ENCODE data around the gene INPP4A.

The INPP4A gene

DNA sequence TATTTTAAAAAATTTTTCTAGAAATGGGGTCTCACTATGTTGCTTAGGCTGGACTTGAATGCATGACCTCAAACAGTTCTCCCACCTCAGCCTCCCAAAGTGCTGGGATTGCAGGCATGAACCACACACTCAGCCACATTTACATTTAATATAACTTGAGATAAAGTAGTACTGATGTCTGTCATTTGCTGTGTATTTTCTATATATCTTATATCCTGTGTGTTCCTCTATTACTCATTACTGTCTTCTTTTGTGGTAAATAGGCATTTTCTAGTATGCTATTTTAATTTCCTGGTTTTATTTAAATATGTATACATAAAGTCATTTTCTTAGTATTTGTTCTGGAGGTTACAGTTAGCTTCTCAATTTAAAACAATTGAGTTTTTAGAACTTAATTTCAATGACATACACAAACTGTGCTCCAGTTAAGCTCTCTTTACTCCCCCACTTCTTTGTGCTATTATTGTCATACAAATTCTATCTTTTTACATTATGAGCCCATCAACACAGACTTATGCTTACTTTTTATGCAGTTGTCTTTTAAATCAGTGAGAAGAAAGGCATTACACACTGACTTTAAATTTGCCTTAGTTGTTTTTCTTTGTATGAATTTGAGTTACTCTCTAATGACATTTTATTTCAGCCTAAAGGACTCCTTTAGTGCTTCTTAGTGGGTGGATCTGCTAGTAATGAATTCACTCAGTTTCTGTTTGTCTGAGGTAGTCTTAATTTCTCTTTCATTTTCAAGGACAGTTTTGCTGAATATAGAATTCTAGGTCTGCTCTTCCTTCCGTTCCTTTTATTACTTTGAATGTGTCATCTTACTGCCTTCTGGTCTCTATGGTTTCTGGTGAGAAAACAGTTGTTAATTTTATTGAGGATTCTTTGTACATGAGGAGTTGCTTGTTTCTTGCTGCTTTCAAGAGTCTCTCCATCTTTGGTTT lies 6.2 kb upstream of the INPP4A start:
- no peak for DNase-seq

DNA sequence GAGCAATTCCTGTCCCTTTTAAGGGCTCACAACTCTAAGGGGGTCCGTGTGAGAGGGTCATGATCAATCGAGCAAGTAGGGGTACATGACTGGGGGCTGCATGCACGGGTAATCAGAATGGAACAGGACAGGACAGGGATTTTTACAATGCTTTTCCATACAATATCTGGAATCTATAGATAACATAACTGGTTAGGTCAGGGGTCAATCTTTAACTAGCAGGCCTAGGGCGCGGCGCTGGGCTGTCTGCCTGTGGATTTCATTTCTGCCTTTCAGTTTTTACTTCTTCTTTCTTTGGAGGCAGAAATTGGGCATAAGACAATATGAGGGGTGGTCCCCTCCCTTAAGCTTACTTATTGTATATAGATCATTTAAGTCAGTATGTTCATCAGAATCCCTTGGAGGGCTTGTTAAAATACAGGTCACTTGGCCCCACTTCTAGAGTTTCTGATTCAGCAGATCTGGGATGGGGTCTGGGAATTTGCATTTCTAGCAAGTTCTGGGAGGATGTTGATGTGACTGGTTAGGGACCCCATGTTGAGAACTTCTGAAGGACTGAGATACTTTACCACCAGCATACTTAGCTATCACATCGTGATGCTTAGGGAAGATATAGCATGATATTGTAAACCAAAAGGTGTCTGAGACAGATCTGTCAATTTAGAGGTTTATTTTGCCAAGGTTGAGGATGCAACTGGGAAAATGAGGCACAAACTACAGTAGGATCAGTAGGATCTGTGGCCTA lies 2.8 kb upstream of the INPP4A start:
- no peak for DNase-seq

DNA sequence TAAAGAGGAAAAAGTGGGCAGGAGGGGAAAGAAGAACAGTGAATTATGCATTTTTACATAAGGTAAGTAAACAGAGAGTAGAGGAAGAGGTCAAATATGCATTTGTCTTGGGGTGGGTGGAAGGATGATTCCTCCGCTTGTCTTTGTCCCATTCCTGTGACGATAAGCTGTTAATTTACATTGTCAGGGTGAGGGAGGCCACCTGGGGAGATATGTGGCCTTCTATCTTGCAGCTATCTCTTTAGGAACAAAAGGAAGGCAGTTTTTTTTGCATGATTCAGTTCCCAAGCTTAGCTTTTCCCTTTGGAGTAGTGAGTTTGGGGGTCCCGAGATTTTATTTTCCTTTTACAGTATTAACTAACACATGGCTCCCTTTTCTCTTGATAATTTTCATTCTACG lies 2.2 kb upstream of the INPP4A start:
- no peak for DNase-seq

DNA sequence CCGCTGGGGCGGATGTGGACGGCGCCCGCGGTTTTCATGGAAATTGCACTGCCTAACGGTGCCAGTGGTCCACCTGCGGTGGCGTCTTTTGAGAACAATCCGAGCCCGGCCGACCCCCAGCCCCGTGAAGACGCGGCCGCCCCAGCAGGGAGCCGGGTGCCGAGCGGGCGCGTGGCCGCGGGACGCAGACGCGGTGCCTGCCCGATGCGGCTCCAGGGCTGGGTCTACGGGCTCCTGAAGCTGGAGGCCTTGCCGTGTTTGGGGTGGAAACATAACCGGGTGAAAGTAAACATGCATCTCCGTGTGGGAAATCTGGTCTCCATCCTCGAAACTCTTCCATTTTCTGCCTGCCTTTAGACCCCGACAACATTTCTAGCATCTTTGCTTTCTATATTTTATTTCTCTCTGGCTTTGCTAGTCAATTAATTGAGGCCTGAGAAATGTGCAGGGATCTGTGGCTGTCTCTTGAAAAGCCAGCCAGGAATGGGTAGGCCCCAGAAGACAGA lies 572 bp downstream of the INPP4A start:
- no peak for DNase-seq

GRCh38 chr2:98445683-98446581 lies 1.3 kb downstream of the INPP4A start:
- DNase-seq: no peak

DNA sequence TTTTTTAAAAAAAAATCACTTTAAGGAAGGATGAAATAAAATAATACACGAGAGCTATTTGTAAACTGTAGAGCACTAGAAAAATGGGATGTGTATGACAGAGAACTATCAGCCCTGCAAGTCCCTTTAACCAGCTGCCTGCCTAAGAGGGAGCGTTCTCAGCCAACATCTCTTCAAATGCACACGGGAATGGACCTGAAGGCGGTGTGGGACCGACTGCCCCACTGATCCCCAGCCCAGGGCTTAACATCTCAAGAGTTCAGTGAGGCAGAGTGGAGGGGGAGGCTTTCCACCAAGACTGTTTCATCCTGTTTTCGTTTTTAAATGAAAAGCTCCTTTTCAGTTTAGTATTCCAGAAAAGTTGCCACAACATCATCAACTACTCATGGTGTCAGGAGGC lies 2.2 kb downstream of the INPP4A start:
- DNase-seq: no peak

GRCh38 chr2:98448441-98449145 lies 3.9 kb downstream of the INPP4A start:
- DNase-seq: no peak

DNA sequence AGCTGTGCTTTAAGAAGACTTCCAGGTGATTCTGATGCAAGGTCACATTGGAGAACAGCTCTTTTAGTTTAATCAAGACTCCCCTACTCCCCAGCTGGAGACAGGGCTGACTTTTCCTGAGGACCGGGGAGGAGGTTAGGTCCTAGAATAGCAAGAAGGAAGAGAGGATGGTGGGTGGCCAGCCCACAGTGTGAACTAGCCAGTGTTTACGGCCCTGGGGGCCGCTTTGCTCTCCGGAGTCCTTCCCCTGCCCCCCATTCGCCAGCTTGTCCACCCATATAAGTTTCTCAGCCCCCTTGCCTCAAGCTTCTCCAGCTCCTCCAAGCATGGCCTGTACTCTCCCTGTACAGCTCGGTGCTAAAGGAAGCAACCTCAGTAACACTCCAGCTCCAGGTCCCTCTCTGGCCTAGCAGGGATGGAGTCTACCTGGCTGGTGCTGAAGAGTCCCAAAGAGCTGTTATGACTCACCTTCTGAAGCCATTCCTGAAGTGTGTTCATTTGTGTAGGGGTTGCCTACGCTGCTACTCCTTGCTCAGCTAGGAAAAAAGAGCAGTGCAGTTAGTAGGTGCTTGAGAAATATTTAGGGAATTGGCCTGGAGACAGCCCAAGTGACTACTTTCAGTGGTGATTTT lies 7.9 kb downstream of the INPP4A start:
- DNase-seq: no peak

DNA sequence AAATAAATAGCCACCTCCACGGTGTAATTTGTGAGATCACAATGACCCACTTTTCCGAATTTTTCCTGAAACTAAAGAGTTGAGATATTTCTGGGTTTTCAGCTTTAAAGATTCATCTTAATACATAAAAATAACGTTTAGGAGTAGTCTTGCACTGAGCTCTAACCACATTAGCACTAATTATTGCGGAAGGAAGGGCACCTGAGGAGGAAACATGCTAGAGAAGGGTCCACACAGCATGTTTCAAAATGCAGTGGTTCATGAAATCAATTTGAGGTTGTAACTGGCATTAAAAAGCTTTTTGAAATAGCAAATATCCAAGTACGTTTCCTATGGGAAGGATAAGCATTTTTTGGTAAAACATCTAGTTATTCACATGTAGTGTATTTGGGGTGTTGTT lies 8.4 kb downstream of the INPP4A start:
- no peak for DNase-seq

DNA sequence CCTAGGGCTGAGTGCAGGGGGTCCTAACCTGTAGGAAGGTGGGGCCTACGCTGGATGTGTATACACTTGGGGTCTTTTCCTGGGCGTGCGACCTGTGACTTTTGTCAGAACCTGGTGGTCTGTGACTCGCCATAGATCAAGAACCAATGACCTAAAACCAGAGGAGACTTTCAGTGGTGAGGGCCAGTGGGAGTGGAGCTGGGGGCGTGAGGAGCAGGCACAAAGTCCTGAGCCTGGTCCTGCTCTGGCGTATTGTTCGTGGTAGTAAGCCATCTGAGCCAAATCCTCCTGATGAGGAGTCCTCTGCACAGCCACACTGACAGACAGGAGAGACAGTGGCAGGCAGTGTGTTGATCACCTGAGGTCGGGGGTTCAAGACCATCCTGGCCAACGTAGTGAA lies 8.9 kb downstream of the INPP4A start:
- DNase-seq: no peak

DNA sequence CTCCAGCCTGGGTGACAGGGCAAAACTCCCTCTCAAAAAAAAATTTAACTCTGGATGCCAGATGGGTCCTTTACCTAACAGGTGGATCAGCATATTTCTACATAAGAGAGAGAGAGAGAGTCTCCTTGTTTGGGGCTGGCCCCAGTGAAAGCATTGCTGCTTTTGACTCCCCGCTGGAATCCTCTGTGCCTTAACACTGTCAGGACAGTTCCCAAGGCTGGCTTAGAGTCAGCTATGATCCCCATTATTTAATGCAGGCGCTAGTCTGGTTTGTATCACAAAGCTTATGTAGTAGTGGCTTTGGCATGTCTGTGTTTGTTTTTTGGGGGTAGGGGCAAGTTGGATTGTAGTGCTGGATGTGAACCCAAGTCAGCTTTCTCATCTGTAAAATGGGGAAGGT lies 9.4 kb downstream of the INPP4A start:
- DNase-seq: no peak

- DNase-seq: no peak
Observed at GRCh38 chr2:98454500-98455235, 10.0 kb downstream of the INPP4A start.

GRCh38 chr2:98455494-98455976 lies 10.9 kb downstream of the INPP4A start:
- DNase-seq: no peak

GRCh38 chr2:98457045-98457696 lies 12.5 kb downstream of the INPP4A start:
- DNase-seq: no peak

DNA sequence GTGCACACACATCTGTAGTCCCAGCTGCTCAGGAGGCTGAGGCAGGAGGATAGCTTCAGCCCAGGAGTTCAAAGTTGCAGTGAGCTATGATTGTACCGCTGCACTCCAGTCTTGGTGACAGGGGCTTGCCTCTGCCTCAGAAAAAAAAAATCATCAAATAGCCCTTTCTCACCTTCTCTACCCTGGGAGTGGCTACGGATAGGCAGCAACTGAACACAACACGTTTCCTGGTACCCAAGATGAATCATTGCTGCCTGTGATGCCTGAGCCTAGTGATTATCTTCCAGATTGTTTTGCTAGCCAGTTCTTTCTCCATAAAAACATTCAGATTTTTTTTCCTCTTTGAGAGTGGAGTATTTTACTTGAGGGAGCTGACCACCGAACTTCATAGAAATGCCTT lies 13.5 kb downstream of the INPP4A start:
- no peak for DNase-seq

DNA sequence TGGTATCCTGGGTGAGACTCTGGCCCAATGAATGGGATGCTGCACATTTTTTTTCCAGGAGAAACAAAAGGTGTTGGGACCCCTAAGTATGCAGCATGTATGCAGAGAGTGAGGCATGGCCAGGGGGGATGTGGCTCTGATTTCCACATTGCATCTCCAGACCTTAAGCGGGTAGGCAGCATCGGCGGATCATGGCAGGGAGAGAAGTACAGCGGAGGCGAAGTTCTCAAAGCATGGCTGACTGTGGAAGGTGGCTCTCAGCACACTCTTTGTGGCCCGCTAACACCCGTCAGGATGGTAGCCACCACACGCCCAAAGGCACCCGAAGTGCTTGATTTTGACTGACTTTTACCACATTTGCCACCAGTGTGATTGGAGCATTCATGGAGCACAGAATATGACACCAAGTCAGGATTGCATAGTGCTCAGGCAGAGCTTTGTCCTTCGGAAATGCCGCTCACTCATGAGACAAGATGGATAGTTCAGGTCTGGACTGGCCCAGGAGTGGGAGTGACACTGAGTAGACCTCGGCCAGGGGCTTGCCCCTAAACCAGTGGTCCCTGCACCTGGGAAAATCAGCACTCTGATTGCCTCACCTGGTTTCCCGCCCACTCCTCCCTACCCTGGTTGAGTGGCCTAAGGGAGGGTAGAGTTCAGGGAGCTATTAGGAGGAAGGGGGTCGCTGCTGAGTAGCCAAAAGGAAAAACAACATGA lies 14.2 kb downstream of the INPP4A start:
- DNase-seq: no peak

DNA sequence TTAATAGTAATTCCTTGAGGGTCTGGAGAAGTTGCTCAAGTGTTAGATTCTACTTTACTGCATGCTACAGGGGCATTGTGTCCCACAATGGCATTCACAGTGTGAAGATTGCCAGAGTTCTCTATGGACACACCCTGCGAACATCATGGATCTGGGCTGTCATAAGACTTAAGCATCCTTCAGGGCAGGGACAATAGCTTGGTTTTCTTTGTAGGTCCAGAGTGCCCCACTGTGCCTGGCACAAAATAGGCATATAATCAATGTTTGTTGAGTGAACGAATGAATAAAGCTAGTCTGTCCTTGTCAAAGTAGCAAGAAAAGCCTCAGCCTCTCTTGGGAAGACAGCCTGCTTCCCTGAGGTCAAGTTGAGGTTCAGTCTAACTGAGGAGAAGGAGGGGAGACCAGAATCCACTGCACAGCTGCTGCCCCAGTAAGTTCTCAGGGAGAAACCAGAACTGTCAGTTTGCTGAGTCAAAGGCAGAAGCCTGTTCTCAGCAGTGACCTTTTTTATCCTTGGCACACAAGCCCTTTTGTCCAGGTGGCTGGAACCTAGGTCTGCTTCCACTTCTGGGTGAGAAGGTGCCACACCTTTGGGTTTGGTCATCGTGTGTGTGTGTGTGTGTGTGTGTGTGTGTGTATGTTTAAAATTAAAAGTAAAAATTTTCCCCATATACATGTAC lies 15.0 kb downstream of the INPP4A start:
- no peak for DNase-seq

GRCh38 chr2:98460573-98461497 lies 16.2 kb downstream of the INPP4A start:
- DNase-seq: no peak
